ENCODE results near the gene COL13A1.

Gene COL13A1

DNA sequence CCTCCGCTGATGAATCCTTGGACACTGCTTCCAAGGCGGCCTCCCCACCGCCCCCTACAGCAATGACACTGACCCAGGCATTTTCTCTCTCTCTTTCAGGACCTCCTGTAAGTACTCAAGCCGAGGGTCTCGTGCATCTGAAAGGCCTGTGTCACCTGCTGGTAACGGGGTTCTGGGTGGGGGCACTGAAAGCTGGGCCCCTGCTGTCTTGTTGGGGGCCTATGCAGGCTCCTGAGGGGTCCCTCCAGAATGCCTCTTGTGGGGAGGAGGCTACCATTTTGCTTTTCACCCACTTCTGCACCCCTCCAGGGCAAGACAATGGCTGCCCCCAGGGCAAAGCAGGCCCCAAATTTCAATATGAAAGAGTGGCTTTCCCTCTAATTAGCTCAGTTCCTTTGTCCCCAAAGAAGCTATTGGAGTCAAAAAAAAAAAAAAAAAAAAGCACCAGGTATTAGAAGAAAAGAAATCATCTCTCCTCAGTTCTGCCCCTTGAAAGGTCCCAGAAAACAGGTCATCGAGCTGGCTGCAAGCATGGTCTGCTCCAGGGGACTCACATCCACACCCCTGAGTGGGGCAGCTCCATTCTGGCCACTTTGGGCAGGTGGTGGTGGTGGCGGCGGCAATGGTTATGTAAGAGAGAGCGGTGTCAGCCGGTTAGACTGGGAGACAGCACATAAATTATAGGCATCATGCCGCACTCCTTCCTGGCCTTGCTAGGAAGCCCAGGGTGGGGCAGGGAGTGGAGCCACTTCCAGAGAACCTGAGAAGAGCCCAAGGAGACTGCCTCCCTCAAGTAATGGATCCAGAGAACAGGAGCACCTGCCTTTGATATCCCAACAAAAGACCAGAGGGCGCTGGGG is 66.2 kb downstream of the COL13A1 start:
- no peak for DNase-seq (ENCODE audit: low read depth)

DNA sequence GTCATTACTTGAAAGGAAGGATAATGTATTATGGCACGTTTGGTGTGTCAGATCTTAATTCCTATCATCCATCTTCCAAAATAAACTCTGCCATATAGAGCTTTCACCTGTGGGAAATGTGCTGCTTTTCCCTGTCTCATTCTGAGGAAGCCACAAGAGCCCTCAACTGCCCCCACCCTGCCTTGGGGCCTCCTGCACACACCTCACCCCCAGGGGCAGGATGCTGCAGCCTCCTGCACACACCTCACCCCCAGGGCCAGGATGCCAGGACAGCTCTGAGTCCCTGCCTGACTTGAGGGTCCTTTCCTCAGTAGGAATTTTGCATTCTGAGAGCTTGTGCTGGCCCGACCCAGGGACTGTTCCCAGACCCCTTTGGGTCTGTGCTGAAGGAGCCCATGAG is 67.1 kb downstream of the COL13A1 start:
- DNase-seq (ENCODE audit: low read depth): no peak

DNA sequence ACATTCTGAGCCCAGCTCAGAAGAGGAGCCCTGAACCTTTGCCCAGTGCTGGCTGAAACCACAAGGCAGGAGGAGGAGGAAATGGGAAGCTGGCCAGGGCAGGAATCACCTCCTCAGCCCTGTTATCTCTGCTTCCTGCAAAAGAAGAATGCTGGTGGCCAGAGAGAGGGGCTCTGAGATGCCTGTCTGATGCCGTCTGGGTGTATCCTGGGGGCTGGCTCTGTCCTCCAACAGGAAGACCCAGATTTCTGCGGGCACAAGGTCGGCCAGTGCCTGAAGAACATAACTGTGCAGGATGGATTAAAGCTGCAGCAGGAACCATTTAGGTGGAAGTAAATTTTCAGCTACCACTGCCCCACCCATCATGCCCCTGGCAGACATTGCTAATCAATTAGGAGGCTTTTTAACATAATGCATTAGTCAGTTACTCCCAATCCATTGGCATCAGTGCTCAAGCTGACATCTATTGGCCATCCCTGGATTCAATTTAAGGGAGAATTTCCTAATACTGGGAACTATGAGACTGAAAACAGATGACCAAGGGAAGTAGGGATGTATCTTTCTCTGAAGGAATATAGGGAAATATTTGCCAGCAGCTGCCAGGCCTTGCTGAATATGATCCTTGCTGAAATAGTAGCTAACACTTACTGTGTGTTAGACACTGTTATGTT is 67.7 kb downstream of the COL13A1 start:
- no peak for DNase-seq (ENCODE audit: low read depth)

DNA sequence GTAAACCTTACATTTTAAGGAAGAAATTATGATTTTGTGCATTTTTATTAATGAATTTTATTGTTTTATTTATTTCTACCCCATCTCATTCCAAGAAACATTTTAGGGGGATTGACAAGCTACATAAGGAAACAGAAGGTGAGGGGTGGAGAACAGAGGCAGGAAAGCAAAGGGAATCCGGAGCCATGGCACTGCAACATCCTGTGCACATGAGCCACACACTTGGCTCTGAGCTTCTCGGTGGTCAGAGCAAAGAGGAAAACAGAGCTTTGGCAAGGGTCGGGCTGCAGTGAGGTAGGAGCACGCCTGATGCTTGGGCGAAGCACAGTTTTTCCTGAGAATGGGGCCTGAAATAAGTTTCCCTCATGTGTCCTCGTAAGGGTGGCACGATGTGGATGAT is 68.9 kb downstream of the COL13A1 start:
- DNase-seq (ENCODE audit: low read depth): no peak

DNA sequence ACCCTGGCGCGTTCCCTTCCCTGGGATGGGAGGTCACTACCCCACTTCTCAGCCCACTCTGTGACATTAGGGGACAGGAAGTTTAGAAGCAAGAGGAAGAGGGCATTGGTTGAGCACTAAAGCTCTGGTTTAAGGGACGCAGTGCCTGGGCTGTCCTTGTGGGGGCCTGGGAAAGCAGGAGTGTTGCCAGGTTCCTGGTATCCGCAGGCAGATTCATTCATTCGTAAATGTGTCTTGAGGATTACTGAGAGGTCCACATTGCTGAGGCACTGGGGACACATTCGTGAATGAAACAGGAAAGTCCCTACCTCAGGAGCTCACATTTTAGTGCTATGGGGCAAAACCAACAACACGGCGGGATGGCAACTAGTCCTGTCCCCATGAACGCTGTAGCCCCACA is 69.4 kb downstream of the COL13A1 start:
- DNase-seq (ENCODE audit: low read depth): no peak

DNA sequence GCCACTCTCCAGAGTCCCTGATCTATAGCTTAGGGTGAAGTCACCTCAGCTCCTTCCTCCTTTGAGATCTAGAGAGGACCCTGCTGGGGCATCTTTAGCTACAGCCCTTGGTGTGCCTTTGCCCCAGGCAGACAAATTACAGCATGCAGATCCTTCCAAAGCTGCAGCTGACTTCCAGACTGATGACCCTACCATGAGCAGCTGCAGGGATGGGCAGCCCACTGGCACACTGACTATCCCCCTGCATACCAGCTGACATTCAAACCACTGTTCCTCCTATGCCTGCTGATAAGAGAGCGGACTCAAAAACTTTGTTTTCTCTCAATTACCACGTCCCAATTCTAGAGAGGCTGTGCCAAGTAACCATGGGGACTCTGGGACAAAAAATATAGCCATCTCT is 70.6 kb downstream of the COL13A1 start:
- no peak for DNase-seq (ENCODE audit: low read depth)

DNA sequence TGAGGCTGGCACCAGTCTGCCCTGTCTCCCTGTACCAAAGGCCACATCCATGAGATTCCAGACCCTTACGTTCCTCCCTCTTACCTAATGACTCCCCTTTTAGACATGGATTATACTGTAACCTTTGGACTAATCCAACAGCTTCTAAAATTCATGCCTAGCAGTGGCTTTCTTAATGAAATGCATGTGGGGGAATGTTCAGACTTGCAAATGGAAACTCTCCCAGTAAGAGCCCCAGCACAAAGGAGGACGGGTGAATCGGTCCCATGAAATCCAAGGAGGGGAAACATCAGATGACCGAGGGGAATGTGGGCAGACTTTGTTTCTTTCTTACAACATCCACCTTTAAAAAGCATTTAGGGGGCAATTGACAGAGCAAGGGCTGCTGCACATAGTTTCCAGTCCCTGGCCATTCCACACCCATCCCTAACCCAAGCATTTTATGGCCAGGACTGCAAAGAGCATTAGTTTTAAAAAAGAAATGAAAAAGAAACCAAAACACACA is 71.5 kb downstream of the COL13A1 start:
- DNase-seq (ENCODE audit: low read depth): no peak

DNA sequence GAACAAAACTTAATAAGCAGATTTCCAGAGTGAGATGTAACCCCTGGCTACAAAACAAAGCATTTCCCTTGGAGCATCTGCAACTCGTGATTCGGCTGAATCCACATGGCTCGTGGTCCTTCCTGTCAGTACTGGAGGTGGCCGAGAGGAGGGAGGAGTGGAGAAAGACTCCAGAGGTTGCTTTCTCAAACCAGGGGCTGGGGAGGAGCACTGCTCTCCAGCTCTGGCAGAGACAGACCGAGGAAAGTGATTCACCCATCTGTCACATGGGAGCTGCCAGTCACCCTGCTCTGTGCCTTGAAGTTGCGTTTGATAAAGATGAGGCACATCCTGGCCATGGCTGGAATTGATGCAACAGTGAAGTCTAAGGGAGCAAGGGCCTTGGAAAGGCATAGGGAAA is 72.7 kb downstream of the COL13A1 start:
- DNase-seq (ENCODE audit: low read depth): no peak

DNA sequence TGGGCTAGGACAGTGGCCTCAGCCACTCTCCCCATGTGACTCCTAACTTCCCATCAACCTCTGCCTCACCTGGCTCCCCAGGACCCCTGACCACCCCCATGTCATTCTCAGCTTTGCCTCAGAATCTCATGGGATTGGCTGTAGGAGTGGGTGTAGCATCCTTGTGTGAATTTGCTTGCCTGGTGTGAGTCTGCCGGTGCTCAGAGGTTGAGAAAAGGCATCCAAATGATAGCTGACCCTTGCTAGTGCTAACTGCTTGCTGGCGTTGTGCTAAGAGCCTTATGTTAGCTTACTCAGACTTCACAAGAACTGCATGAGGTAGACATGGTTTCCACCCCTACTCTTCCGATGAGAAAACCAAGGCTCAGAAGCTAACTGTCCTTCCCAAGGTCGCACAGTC is 74.2 kb downstream of the COL13A1 start:
- no peak for DNase-seq (ENCODE audit: low read depth)

DNA sequence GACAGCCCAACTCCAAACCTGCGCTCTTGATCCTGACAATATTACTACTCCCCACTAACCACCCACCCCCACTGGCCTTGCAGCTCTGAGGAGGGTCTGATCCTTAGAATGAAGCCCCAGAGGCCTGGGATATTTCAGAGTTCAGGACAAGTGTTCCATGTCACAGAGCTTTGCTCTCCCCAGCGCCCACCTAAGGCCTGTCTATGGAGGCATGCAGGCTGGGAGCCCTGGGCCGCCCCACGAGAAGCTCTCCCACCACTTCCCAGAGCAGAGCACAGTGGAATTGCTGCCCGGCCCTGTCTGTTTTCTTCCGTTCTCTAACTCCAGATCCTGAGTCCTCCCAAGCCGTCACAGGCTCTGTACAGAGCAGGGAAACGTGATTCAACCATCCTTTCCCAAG is 74.6 kb downstream of the COL13A1 start:
- no peak for DNase-seq (ENCODE audit: low read depth)

DNA sequence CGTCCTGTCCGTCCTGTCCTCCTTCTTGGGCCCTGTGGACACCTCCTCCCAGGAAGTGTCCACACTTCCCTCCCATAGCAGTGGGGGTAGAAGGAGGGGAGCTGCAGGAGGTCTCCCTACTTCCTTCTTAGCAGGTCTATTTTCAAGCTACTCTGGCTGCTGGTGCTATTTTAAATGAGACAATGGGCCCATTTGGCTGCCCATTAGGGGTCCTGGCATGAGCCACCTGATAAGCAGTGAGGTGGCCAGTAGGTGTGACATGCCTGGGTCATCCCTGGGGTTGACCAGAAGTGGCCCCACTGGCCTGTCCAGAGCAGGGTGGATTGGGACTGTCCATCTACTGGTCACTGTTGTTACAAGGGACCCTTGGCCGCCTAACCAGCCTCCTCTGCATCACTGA is 75.2 kb downstream of the COL13A1 start:
- no peak for DNase-seq (ENCODE audit: low read depth)

DNA sequence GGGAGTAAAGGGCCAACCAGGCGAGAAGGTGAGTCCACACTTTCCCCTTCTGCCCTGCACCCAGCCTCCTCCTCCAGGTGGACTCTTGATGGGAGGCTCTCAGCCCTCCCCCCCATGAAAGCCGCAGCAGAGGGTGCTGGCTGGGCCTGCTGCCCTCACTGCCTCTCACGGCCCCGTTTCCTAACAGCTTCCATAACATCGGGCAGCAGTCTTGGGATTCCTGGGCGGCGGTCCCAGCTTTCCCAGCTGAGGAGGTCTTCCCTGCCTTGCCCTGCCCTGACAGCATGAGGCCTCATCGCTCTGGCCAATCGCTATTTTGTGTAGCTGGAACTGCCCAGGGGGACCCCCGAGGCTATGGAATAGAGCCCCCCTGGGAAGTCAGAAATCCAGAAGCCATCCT is 76.3 kb downstream of the COL13A1 start:
- DNase-seq (ENCODE audit: low read depth): no peak

DNA sequence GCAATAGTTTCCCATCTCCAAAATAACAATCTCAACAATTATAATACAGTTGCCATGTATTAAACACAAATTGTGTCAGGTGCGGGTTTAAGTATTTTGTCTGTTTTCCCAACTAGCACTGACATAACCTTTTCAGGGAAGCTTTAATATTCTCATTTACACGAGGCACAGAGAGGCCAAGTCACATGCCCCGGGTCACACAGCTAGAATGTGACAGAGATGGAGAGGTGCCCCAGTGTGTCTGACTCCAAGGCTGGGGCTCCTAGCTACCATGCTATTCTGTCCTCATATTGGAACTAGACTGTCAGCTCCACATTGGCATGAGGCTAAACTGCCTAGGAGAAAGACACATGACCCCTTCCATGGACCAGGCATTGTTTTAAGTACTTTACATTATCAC is 77.2 kb downstream of the COL13A1 start:
- DNase-seq (ENCODE audit: low read depth): no peak

DNA sequence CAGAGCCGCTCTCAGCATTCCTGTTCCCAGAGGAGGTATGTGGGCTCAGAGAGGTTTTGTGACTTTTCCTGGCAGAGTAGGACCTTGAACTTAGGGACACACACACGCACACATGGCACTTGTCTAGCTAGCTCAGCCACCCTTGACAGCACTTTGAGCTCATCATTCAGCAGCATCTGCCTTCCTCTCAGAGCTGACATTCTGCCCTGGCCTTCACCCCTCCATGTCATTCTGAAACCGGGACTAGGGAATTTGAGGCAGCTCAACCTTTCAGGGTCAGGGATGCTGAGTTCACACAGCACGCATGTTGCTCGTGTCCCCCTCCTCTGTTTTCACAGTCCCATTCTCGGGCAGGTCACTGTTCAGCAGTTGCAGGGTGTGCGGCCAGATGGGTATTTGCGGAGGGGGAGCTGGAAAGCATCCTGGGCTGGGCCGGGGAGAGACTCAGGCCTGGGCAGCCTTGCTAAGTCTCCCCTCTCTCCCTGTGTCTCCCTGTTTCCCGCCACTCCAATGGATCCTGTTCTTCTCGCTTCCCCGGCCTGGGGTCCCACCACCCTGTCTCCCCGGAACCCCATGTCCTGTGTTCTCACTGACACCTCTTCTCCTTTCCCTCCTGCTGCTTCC is 78.0 kb downstream of the COL13A1 start:
- DNase-seq (ENCODE audit: low read depth): no peak

DNA sequence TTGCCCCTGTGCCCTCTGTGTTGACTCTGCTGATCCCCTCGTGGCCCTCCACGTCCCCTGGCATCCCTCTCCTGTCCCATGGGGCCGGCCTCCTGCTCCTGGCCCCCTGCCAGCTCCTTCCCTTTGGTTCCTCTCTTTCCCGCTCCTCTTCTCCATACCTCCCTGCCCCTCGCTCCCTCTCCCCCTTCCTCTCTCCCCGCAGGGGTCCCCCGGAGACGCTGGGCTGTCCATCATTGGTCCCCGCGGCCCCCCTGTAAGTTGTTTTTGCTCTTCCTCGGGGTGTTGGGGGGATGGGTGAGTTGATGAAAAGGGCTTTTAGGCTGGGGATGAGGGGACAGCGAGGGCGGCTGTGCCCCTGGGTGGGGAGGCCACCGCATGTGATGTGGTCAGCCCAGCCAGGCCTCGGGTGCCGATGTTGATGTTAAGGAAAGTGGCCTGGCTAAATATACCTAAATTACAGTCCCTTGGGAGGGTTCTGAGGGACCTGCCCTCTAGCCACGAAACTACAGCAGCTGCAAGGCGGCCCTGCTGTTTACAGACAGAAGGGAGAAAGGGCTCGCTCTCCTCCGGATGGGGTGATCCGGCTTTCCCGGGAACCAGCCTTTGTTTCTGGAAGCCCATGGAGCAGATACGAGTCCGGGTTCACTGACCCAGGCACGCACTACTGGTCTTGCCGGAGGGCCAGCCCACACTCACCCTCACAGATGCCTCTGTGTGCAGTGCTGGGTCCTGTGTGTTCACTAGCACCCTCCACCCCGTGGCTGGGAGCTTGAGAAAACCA is 78.8 kb downstream of the COL13A1 start:
- no peak for DNase-seq (ENCODE audit: low read depth)

DNA sequence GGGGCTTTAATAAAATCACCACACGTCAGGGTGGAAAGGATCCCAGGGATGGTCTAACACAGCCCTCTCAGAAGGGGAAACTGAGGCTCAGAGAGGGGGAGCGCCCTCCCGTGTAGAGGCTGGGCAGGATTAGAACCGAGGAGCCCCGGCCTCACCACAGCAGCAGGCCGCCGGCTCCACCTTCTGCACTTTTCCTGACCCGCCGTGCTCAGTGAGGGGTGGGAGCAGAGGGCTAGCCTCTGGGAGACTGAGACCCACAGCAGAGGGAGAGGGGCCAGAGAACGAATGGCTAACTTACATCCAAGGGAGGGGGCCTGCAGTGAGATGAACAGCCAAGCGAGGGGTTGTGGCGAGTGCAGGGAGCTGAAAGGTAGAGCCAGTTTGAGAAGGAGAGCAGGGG is 79.5 kb downstream of the COL13A1 start:
- DNase-seq (ENCODE audit: low read depth): no peak

DNA sequence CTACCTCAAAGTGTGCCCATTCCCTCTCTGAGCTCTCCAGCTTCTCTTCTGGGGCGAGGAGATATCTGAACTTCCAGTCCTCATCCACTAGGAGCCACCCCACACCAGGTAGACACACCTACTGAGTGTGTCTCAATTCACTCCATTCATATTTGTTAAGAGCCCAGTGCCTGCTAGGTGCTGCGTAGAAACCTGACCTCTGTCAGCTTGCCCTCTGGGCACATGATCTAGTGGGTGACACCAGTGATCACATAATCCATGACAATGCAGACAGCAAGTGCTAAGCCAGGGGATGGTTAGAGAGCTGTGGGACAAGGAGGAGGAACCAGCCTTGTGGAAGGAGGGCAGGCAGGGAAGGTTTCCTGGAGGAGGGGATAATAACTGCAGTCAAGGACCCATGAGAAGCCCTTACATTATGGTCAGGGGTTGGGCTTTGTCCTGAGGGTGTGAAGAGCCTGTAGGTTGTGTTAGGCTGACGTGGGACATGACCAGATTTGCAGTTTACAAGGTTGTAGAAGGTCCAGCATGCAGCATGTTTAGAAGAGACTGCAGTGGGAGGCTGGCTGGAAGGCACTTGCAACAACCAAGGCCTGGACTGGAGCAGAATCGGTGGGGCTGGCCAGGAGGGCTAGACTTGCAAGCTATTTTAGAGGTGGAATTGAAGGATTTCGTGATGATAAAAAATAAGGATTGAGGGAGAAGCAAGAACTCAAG is 81.8 kb downstream of the COL13A1 start:
- DNase-seq (ENCODE audit: low read depth): no peak

DNA sequence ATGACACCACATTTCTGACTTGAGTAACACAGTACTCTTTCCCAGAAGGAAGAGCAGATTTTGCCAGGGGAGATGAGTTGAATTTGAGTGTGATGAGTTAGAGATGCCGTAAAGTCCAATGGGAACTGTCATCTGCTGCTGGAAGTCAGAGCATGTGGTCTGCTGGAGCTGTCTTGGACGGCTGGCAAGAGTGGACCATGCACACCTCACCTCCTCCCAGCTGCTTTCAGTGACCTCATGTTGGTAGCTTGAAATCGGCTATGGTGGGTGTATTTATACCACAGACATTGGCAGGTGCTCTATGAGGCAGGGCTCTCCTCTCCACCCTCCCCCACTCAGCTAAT is 82.3 kb downstream of the COL13A1 start:
- no peak for DNase-seq (ENCODE audit: low read depth)

DNA sequence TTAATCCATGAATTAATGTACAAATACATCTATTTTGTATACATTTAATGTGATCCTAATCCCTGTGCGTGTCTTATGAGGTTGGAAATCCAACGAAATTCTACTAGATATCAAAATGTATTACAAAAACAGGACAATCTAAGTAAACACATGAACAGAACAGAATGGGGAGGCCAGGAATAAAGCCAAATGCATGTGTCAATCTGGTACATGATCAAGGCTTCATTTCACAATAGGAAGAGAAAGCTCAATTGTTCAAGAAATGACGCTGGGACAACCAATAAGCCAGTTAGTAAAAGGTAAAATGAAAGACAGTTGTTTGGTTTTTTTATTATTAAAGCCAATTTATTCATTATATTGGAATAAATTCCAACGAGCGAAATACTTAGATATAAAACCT is 83.0 kb downstream of the COL13A1 start:
- no peak for DNase-seq (ENCODE audit: low read depth)

DNA sequence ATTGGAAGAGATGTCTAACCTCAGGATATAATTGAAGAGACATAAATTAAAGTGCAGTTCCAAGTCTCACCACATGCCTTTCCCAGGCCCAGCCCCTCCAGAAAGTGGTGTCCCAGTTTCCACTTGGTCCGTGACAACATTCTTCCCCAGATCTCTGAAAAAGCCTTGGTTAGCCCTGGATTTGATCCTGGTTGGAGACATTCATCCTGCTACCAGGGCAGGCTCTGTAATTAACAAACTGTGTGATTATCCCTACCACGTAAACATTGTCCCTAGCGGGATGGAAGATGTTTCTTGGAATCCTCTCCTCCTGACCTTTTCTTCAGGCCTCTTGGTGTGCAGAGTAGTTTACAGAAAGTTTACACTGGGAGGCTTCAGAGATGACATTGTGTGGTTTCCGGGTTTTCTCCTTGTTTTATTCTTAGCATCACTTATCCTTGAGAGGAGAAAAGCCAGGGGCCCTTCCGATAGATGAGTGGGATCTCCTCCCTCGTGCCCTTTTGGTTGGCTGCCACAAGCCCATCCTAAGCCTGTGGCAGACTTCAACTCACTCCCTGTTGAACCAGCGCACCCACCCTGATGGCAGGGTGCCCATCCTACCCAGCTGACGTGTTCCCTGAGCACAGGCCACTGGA is 83.8 kb downstream of the COL13A1 start:
- DNase-seq (ENCODE audit: low read depth): no peak

DNA sequence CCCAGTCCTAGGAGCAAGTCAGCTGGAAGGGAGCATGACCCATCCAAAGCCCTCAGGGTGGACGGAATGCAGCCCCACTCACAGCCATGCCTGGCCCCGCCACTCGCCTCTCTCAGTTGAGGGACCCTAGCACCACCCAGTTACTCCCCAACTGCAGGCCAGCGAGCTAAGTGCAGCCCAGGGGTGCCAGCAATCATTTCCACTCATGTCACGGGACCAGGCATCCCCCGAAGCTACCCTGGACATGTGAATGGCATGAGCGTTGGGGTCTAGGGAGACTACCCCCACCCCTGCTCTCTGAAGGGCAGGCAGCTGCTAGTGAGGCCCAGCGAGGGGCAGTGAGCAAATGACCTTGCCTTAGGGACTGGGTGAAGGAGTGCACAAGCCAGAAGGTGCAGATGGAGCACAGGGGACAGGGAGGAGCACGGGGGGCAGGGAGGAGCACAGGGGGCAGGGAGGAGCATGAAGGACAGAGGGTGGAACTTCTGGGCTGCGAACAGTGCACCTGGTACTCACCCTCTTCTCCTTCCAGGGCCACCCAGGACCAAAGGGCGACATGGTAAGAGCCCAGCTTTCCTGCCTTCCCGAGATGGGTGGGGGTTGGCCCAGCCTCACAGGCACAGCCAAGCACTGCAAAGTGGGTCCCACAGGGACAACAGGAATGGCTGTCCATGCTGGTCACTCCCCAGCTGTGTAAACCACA is 87.3 kb downstream of the COL13A1 start:
- no peak for DNase-seq (ENCODE audit: low read depth)

Data from stimulated activated CD8-positive, alpha-beta memory T cell treated with anti-CD3 and anti-CD28 coated beads, Interleukin-4, amount 100 ng/mL, for 24 hours (primary cell).